B cell (primary cell): ENCODE data around the gene GPM6B. TPM values are rescaled to one million over a fixed set of nuclear protein-coding genes. Genes with fewer than 3 reads are reported as not detected.

Experiments
- ATAC-seq: fragments of 200-7000 bp; cut with Tn5 transposase; one replicate; pipeline ENCODE4 v1.10.0; 2021; ENCODE audit warnings: low read depth, mild to moderate bottlenecking, moderate number of reproducible peaks, moderate library complexity
- CTCF ChIA-PET: fragments of 350-600 bp; sonication (Branson Sonifier 250); formaldehyde crosslinking; loops from one replicate; lab custom pipeline; 2021; ENCODE audit warnings: antibody characterized with exemption, inconsistent platforms; lab: Charles Lee
- POLR2A ChIA-PET: fragments of 350-600 bp; sonication (Branson Sonifier 250); formaldehyde crosslinking; loops from one replicate; lab custom pipeline; 2021; ENCODE audit warnings: antibody characterized with exemption; lab: Charles Lee
- DNase-seq: peaks from one replicate; pipeline ENCODE4 v3.0.0; 2013
- H2AFZ ChIP-seq: 2 replicates; pipeline ENCODE4 v1.6.1; 2012; ENCODE audit warnings: mild to moderate bottlenecking, low read depth, low read length; ENCODE audit not compliant: insufficient read depth, poor library complexity, severe bottlenecking
- H3K27ac ChIP-seq, 2 donors: 1 replicate in 1 of 2; 2 replicates in 1 of 2; pipeline ENCODE4 v1.5.1; 2012 to 2013; ENCODE audit warnings: low read length in 2 of 2, mild to moderate bottlenecking in 2 of 2, moderate library complexity in 1 of 2
- H3K27me3 ChIP-seq, 4 experiments: fragments of 200-600 bp in 1 of 4; sonication (generic) in 1 of 4; replicated peaks in 1 of 4; 1 replicate in 2 of 4; 2 replicates in 2 of 4; pipeline versions ENCODE4 v1.6.1 to v1.7.0; 2013 to 2016; ENCODE audit warnings: low read length in 3 of 4, mild to moderate bottlenecking in 2 of 4, mixed read lengths in 1 of 4, moderate library complexity in 1 of 4; ENCODE audit not compliant: insufficient read depth in 4 of 4, control insufficient read depth in 3 of 4; ENCODE audit errors: control extremely low read depth in 1 of 4
- H3K36me3 ChIP-seq, 2 experiments: replicated peaks in 1 of 2; 1 replicate in 1 of 2; 2 replicates in 1 of 2; pipeline versions ENCODE4 v1.6.1 to v1.7.1; 2013; ENCODE audit warnings: low read length in 1 of 2; ENCODE audit not compliant: insufficient read depth in 2 of 2, control insufficient read depth in 1 of 2; ENCODE audit errors: control extremely low read depth in 1 of 2, extremely low read depth in 1 of 2
- H3K4me1 ChIP-seq, 2 donors: fragments of 200-600 bp in 1 of 2; sonication (generic) in 1 of 2; 1 replicate in 1 of 2; 2 replicates in 1 of 2; pipeline versions ENCODE4 v1.5.1 to v1.6.1; 2013 to 2017; ENCODE audit warnings: low read length in 2 of 2; ENCODE audit not compliant: control insufficient read depth in 2 of 2, insufficient read depth in 2 of 2
- H3K4me2 ChIP-seq: replicated peaks from 2 replicates; pipeline ENCODE3; 2012; ENCODE audit warnings: mild to moderate bottlenecking, low read depth, low read length; ENCODE audit not compliant: poor library complexity, severe bottlenecking
- H3K4me3 ChIP-seq, 5 experiments: fragments of 200-600 bp in 1 of 5; sonication (generic) in 1 of 5; 1 replicate in 3 of 5; 2 replicates in 2 of 5; pipeline versions ENCODE4 v1.5.1 to v1.7.0; 2011 to 2016; ENCODE audit warnings: low read length in 4 of 5, mild to moderate bottlenecking in 4 of 5, low read depth in 2 of 5, control low read depth in 1 of 5, moderate library complexity in 1 of 5; ENCODE audit not compliant: insufficient read depth in 1 of 5; ENCODE audit errors: control extremely low read depth in 1 of 5, extremely low read depth in 1 of 5
- H3K79me2 ChIP-seq: fragments of 200-600 bp; sonication (generic); one replicate; pipeline ENCODE4 v1.6.0; 2016; ENCODE audit warnings: low read length; ENCODE audit not compliant: control insufficient read depth, insufficient read depth
- H3K9ac ChIP-seq: fragments of 200-600 bp; sonication (generic); 2 replicates; pipeline ENCODE4 v1.6.1; 2017; ENCODE audit warnings: mild to moderate bottlenecking, low read length, moderate library complexity
- H3K9me3 ChIP-seq, 3 donors: one replicate each; pipeline versions ENCODE4 v1.6.1 to v1.7.1; 2013; ENCODE audit warnings: low read length in 2 of 3; ENCODE audit not compliant: control insufficient read depth in 2 of 3, insufficient read depth in 1 of 3; ENCODE audit errors: control extremely low read depth in 1 of 3
- H4K20me1 ChIP-seq: 2 replicates; pipeline ENCODE4 v1.6.0; 2012; ENCODE audit warnings: mild to moderate bottlenecking, low read length; ENCODE audit not compliant: insufficient read depth, control insufficient read depth, poor library complexity, severe bottlenecking
- H3K27ac Mint-ChIP-seq: one replicate; pipeline ENCODE4 v1.8.0; 2021; ENCODE audit warnings: mixed read lengths
- H3K27me3 Mint-ChIP-seq: one replicate; pipeline ENCODE4 v1.8.0; 2021; ENCODE audit warnings: mixed read lengths
- H3K4me1 Mint-ChIP-seq: one replicate; pipeline ENCODE4 v1.8.0; 2021; ENCODE audit warnings: mixed read lengths
- H3K4me3 Mint-ChIP-seq: one replicate; pipeline ENCODE4 v1.8.0; 2021; ENCODE audit warnings: mixed read lengths
- H3K9me3 Mint-ChIP-seq: one replicate; pipeline ENCODE4 v1.8.0; 2022; ENCODE audit warnings: mixed read lengths; ENCODE audit not compliant: insufficient read depth
- CTCF ChIP-seq: fragments of 200-600 bp; IDR thresholded peaks from one replicate; pipeline ENCODE4 v1.8.0; 2022; ENCODE audit warnings: antibody characterized with exemption, mild to moderate bottlenecking
- EZH2 ChIP-seq: IDR thresholded peaks from 2 replicates; pipeline ENCODE4 v1.6.1; 2012; ENCODE audit warnings: borderline replicate concordance, low read depth, mild to moderate bottlenecking, moderate library complexity, low read length; ENCODE audit not compliant: insufficient read depth, poor library complexity, severe bottlenecking
- WGBS: methylation state at CpG from one replicate; pipeline ENCODE4 v1.1.5; 2013; ENCODE audit warnings: missing lambda C conversion rate; ENCODE audit not compliant: insufficient coverage; 5-methylcytosine and 5-hydroxymethylcytosine counted together
- intact Hi-C: fragments of 100-400 bp; cut with micrococcal nuclease; formaldehyde crosslinking; loops from one replicate; pipeline ENCODE4 v1.10.0; 2022
- polyA plus RNA-seq: library from polyadenylated mRNA; depleted of rRNA; stranded (reverse); fragments of >200 nt; gene quantifications from 2 replicates; pipeline ENCODE4 v1.2.3, GENCODE V29; 2012
- total RNA-seq, 2 donors: library from RNA; stranded (reverse); fragments of 120-200 nt in 1 of 2; gene quantifications; 1 replicate in 1 of 2; 2 replicates in 1 of 2; pipeline versions ENCODE4 v1.2.3 to v1.2.4, GENCODE V29; 2013 to 2022

The GPM6B gene
- total and polyA plus RNA-seq, 2 donors (not counting 1 experiment from before 2014, with no cell fraction given): not detected

GRCh38 chrX:13791145-13791544 is 25.7 kb downstream of the GPM6B start:
- H3K4me1 ChIP-seq: no peaks in the 10 kb centered on the region
- no peak overlapping the region for H2AFZ ChIP-seq
- no peaks in the 10 kb centered on the region for H3K27me3 ChIP-seq
- no peak overlapping the region for H3K4me3 ChIP-seq
- ATAC-seq (no peak), DNase-seq (no peak)
- no CpG with 5 or more reads among the region's 2 CpGs for WGBS
- POLR2A ChIA-PET: no interaction called here
- H3K27me3 Mint-ChIP-seq: no peaks in the 10 kb centered on the region
- H3K9me3 ChIP-seq: no peaks in the 10 kb centered on the region
- H3K4me2 ChIP-seq: no peak overlapping the region
- no peaks in the 10 kb centered on the region for H3K36me3 ChIP-seq
- no peak overlapping the region for H3K9ac ChIP-seq
- no peaks in the 10 kb centered on the region for H3K9me3 Mint-ChIP-seq
- no peak overlapping the region for H3K27ac Mint-ChIP-seq
- TF ChIP-seq CTCF (no peak), EZH2 (no peak)
- CTCF ChIA-PET: no interaction called here
- H3K4me1 Mint-ChIP-seq: no peaks in the 10 kb centered on the region
- intact Hi-C loops: no loop called here
- H3K79me2 ChIP-seq: no peaks in the 10 kb centered on the region
- H3K4me3 Mint-ChIP-seq: no peak overlapping the region
- H3K27ac ChIP-seq: no peak overlapping the region
- H4K20me1 ChIP-seq: no peaks in the 10 kb centered on the region

- intact Hi-C loops: no loop called here
- Histone ChIP-seq H3K4me1 (no peaks in the 10 kb centered on the region), H3K4me3 (no peak overlapping the region), H3K27ac (no peak overlapping the region), H3K4me2 (no peak overlapping the region), H3K9me3 (no peaks in the 10 kb centered on the region), H3K27me3 (no peaks in the 10 kb centered on the region), H2AFZ (no peak overlapping the region), H4K20me1 (no peaks in the 10 kb centered on the region), H3K36me3 (no peaks in the 10 kb centered on the region), H3K9ac (no peak overlapping the region), H3K79me2 (no peaks in the 10 kb centered on the region)
- Mint-ChIP-seq H3K9me3 (no peaks in the 10 kb centered on the region), H3K27ac (no peak overlapping the region), H3K4me1 (no peaks in the 10 kb centered on the region), H3K27me3 (no peaks in the 10 kb centered on the region), H3K4me3 (no peak overlapping the region)
- WGBS: 76% methylated on average over 3 of the region's 6 CpGs
- ChIA-PET POLR2A (no interaction called here), CTCF (no interaction called here)
- no peak for ATAC-seq
- TF ChIP-seq EZH2: no peak
- no peak for TF ChIP-seq CTCF
- no peak for DNase-seq
These were observed 26.4 kb downstream of the GPM6B start for GRCh38 chrX:13790206-13791131.
